MM.1S (cell line): Measurements from ENCODE around the gene MACROD2.

Source experiments
- DNase-seq: peaks from one replicate; pipeline ENCODE4 v3.0.0-alpha.2; 2015
- H2AFZ ChIP-seq: fragments of 300-600 bp; sonication (generic); 2 replicates; pipeline ENCODE4 v1.6.0; 2016; ENCODE audit warnings: antibody characterized with exemption, low read length
- H3F3A ChIP-seq: fragments of 300-600 bp; sonication (generic); 2 replicates; pipeline ENCODE4 v1.6.1; 2016; ENCODE audit warnings: mild to moderate bottlenecking, antibody characterized with exemption, low read length, moderate library complexity, mixed read lengths; ENCODE audit not compliant: insufficient read depth
- H3K27ac ChIP-seq: fragments of 300-600 bp; sonication (generic); 2 replicates; pipeline ENCODE4 v1.5.1; 2016; ENCODE audit warnings: mild to moderate bottlenecking, low read length
- H3K27me3 ChIP-seq: fragments of 300-600 bp; sonication (generic); replicated peaks from 2 replicates; pipeline ENCODE4 v1.6.0; 2016; ENCODE audit warnings: low read length; ENCODE audit not compliant: insufficient read depth
- H3K36me3 ChIP-seq: fragments of 300-600 bp; sonication (generic); replicated peaks from 2 replicates; pipeline ENCODE4 v1.6.1; 2016; ENCODE audit warnings: mild to moderate bottlenecking, low read length, mixed read lengths; ENCODE audit not compliant: insufficient read depth
- H3K4me1 ChIP-seq: fragments of 300-600 bp; sonication (generic); 2 replicates; pipeline ENCODE4 v1.6.1; 2016; ENCODE audit warnings: low read length, mixed read lengths
- H3K4me2 ChIP-seq: fragments of 300-600 bp; sonication (generic); 2 replicates; pipeline ENCODE4 v1.6.0; 2016; ENCODE audit warnings: low read depth, low read length
- H3K4me3 ChIP-seq: fragments of 300-600 bp; sonication (generic); 2 replicates; pipeline ENCODE4 v1.5.1; 2016; ENCODE audit warnings: low read length, mixed read lengths
- H3K79me2 ChIP-seq: fragments of 300-600 bp; sonication (generic); 2 replicates; pipeline ENCODE4 v1.6.1; 2016; ENCODE audit warnings: mixed run types, low read length, mixed read lengths
- H3K9ac ChIP-seq: fragments of 300-600 bp; sonication (generic); 2 replicates; pipeline ENCODE4 v1.6.1; 2016; ENCODE audit warnings: low read length, mixed read lengths
- H3K9me2 ChIP-seq: fragments of 300-600 bp; sonication (generic); replicated peaks from 2 replicates; pipeline ENCODE4 v1.6.1; 2016; ENCODE audit warnings: mild to moderate bottlenecking, low read length, mixed read lengths; ENCODE audit not compliant: insufficient read depth
- H3K9me3 ChIP-seq: fragments of 300-600 bp; sonication (generic); replicated peaks from 2 replicates; pipeline ENCODE4 v1.6.1; 2016; ENCODE audit warnings: mild to moderate bottlenecking, low read length, mixed read lengths; ENCODE audit not compliant: insufficient read depth
- H4K20me1 ChIP-seq: fragments of 300-600 bp; sonication (generic); 2 replicates; pipeline ENCODE4 v1.6.1; 2016; ENCODE audit warnings: mild to moderate bottlenecking, low read length, moderate library complexity, mixed read lengths; ENCODE audit not compliant: insufficient read depth
- EZH2 ChIP-seq: fragments of 300-600 bp; sonication (generic); optimal IDR thresholded peaks from 2 replicates; pipeline ENCODE3; 2017; ENCODE audit warnings: low read depth, mild to moderate bottlenecking, antibody characterized with exemption, low read length, mixed read lengths
- EZH2phosphoT487 ChIP-seq: fragments of 300-600 bp; sonication (generic); IDR thresholded peaks from 2 replicates; pipeline ENCODE4 v1.6.1; 2018; ENCODE audit warnings: antibody characterized with exemption, low read length
- TF ChIP-seq, protein P1 (sequence below): fragments of 300-600 bp; sonication (generic); IDR thresholded peaks from 2 replicates; pipeline ENCODE4 v1.5.1; 2016; ENCODE audit warnings: antibody characterized with exemption, low read length, mixed read lengths

The MACROD2 gene

GRCh38 chr20:14384416-14385175 is 389.3 kb downstream of the MACROD2 start:
- H3K27me3 ChIP-seq: no peaks in the 10 kb centered on the region
- H3F3A ChIP-seq: no peaks in the 10 kb centered on the region
- H3K4me3 ChIP-seq: no peak overlapping the region
- DNase-seq: no peak
- no peaks in the 10 kb centered on the region for H3K36me3 ChIP-seq
- TF ChIP-seq EZH2: no peak
- TF ChIP-seq EZH2phosphoT487: no peak
- H3K9me2 ChIP-seq: no peaks in the 10 kb centered on the region
- H3K9me3 ChIP-seq: no peaks in the 10 kb centered on the region
- H3K4me2 ChIP-seq: no peak overlapping the region
- H4K20me1 ChIP-seq: no peaks in the 10 kb centered on the region
- no peak overlapping the region for H3K9ac ChIP-seq
- no peaks in the 10 kb centered on the region for H3K79me2 ChIP-seq
- no peaks in the 10 kb centered on the region for H3K4me1 ChIP-seq
- H2AFZ ChIP-seq: no peak overlapping the region
- no peak overlapping the region for H3K27ac ChIP-seq

DNA sequence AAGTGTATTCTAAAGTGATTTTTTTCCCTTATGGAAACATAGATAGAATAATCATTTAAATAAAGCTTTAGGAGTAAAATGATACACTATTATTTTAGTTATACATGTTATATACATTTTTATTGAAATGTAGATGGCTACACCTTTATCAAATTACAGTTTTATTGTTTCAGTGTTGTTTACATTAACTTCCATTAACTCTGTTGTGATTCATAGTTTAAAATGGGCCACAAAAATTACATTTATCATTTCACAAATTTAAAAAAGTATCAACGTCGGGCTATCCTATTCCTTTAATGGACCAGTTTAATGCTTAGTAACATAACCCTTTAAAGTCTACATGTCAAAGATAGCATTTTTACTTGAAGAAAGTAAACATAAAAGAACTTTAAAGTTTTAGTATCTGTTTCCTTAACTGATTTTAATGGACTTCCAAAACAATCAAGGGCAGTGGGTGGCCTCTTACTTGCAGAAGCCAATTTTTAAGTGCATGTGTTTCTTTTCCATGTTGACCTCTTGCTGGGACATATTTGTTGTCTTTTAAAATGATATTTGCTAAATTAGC is 389.9 kb downstream of the MACROD2 start:
- Histone ChIP-seq H3K4me1 (no peaks in the 10 kb centered on the region), H4K20me1 (no peaks in the 10 kb centered on the region), H3K27me3 (no peaks in the 10 kb centered on the region), H3K79me2 (no peaks in the 10 kb centered on the region), H3K27ac (no peak overlapping the region), H3F3A (no peaks in the 10 kb centered on the region), H3K4me2 (no peak overlapping the region), H3K9ac (no peak overlapping the region), H3K36me3 (no peaks in the 10 kb centered on the region), H2AFZ (no peak overlapping the region), H3K9me3 (no peaks in the 10 kb centered on the region), H3K9me2 (no peaks in the 10 kb centered on the region), H3K4me3 (no peak overlapping the region)
- no peak for DNase-seq
- TF ChIP-seq, protein P1, sequence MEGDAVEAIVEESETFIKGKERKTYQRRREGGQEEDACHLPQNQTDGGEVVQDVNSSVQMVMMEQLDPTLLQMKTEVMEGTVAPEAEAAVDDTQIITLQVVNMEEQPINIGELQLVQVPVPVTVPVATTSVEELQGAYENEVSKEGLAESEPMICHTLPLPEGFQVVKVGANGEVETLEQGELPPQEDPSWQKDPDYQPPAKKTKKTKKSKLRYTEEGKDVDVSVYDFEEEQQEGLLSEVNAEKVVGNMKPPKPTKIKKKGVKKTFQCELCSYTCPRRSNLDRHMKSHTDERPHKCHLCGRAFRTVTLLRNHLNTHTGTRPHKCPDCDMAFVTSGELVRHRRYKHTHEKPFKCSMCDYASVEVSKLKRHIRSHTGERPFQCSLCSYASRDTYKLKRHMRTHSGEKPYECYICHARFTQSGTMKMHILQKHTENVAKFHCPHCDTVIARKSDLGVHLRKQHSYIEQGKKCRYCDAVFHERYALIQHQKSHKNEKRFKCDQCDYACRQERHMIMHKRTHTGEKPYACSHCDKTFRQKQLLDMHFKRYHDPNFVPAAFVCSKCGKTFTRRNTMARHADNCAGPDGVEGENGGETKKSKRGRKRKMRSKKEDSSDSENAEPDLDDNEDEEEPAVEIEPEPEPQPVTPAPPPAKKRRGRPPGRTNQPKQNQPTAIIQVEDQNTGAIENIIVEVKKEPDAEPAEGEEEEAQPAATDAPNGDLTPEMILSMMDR: no peak
- no peak for TF ChIP-seq EZH2phosphoT487
- no peak for TF ChIP-seq EZH2

GRCh38 chr20:14386726-14387125 is 391.4 kb downstream of the MACROD2 start:
- H3K4me3 ChIP-seq: no peak overlapping the region
- no peaks in the 10 kb centered on the region for H3K79me2 ChIP-seq
- DNase-seq: no peak
- no peak overlapping the region for H2AFZ ChIP-seq
- TF ChIP-seq EZH2phosphoT487 (no peak), EZH2 (no peak)
- TF ChIP-seq, protein P1: no peak
- no peak overlapping the region for H3K4me2 ChIP-seq
- H3K9me3 ChIP-seq: no peaks in the 10 kb centered on the region
- no peaks in the 10 kb centered on the region for H3K4me1 ChIP-seq
- no peak overlapping the region for H3K9ac ChIP-seq
- no peaks in the 10 kb centered on the region for H3K9me2 ChIP-seq
- no peaks in the 10 kb centered on the region for H3F3A ChIP-seq
- no peaks in the 10 kb centered on the region for H3K36me3 ChIP-seq
- no peaks in the 10 kb centered on the region for H4K20me1 ChIP-seq
- H3K27ac ChIP-seq: no peak overlapping the region
- no peaks in the 10 kb centered on the region for H3K27me3 ChIP-seq

GRCh38 chr20:14401479-14402138 is 406.3 kb downstream of the MACROD2 start:
- Histone ChIP-seq H3K27ac (no peak overlapping the region), H3K36me3 (no peaks in the 10 kb centered on the region), H3K4me3 (no peak overlapping the region), H2AFZ (no peak overlapping the region), H3K9ac (no peak overlapping the region), H3K4me1 (peaks cover 37% of the 10 kb centered on the region), H3K79me2 (no peaks in the 10 kb centered on the region), H3F3A (peaks cover 14% of the 10 kb centered on the region), H3K4me2 (no peak overlapping the region), H3K27me3 (no peaks in the 10 kb centered on the region), H4K20me1 (no peaks in the 10 kb centered on the region), H3K9me3 (no peaks in the 10 kb centered on the region), H3K9me2 (no peaks in the 10 kb centered on the region)
- no peak for TF ChIP-seq EZH2
- TF ChIP-seq, protein P1: no peak
- no peak for TF ChIP-seq EZH2phosphoT487
- no peak for DNase-seq
